K562 (cell line): Measurements from ENCODE around the gene RSRP1. TPM values are rescaled to one million over a fixed set of nuclear protein-coding genes. Genes with fewer than 3 reads are reported as not detected.

Experiments
- CAMTA2 ChIP-seq: fragments of 250-450 bp; sonication (Bioruptor Pico); conservative IDR thresholded peaks from 2 replicates; pipeline ENCODE4 v1.5.1; 2022
- CBX5 ChIP-seq: IDR thresholded peaks from 2 replicates; pipeline ENCODE4 v1.6.1; 2014; ENCODE audit warnings: low read depth, borderline replicate concordance
- EGR1 ChIP-seq: fragments of 450-650 bp; conservative IDR thresholded peaks from 2 replicates; pipeline ENCODE4 v1.6.1; 2017; ENCODE audit warnings: mild to moderate bottlenecking
- ETV1 ChIP-seq: fragments of 450-650 bp; conservative IDR thresholded peaks from 2 replicates; pipeline ENCODE4 v1.6.1; 2016; ENCODE audit warnings: missing genetic modification characterization, control low read depth, low read depth, missing compliant biosample characterization
- ETV5 ChIP-seq: sonication (generic); formaldehyde crosslinking; IDR thresholded peaks from 2 replicates; pipeline ENCODE4 v1.4.0; 2020; ENCODE audit warnings: low read depth, mild to moderate bottlenecking, missing genetic modification reagents
- GATAD2B ChIP-seq: fragments of 450-650 bp; IDR thresholded peaks from 2 replicates; pipeline ENCODE4 v1.6.1; 2017; ENCODE audit warnings: mild to moderate bottlenecking, borderline replicate concordance
- KAT8 ChIP-seq: fragments of 450-650 bp; IDR thresholded peaks from 2 replicates; pipeline ENCODE4 v1.6.1; 2016; ENCODE audit warnings: low read depth, mild to moderate bottlenecking
- MBD2 ChIP-seq: sonication (generic); IDR thresholded peaks from 2 replicates; pipeline ENCODE4 v1.6.1; 2016; ENCODE audit warnings: low read depth, borderline replicate concordance
- NCOA2 ChIP-seq, 2 experiments: fragments of 450-650 bp; IDR thresholded peaks; 2 replicates each; pipeline ENCODE4 v1.6.1; 2018; ENCODE audit warnings: mild to moderate bottlenecking in 2 of 2, moderate library complexity in 1 of 2; ENCODE audit not compliant: partially characterized antibody in 2 of 2
- NFYB ChIP-seq: IDR thresholded peaks from 2 replicates; pipeline ENCODE4 v1.6.1; 2011; ENCODE audit warnings: mild to moderate bottlenecking, moderate library complexity; ENCODE audit not compliant: insufficient read length; ENCODE audit errors: extremely low read depth
- RBBP5 ChIP-seq: fragments of 200-600 bp; sonication (generic); IDR thresholded peaks from 2 replicates; pipeline ENCODE4 v1.6.1; 2012; ENCODE audit warnings: borderline replicate concordance, mild to moderate bottlenecking, low read length, control low read depth, inconsistent platforms; ENCODE audit not compliant: insufficient read depth, poor library complexity, severe bottlenecking
- RBM39 ChIP-seq: fragments of 200-400 bp; formaldehyde crosslinking; optimal IDR thresholded peaks from 2 replicates; pipeline ENCODE3; 2018; ENCODE audit warnings: low read depth, low read length
- SAP30 ChIP-seq: fragments of 200-600 bp; sonication (generic); IDR thresholded peaks from 2 replicates; pipeline ENCODE4 v1.6.1; 2012; ENCODE audit warnings: borderline replicate concordance, low read depth, mild to moderate bottlenecking, moderate library complexity, low read length, control low read depth, inconsistent platforms; ENCODE audit not compliant: insufficient read depth, poor library complexity, severe bottlenecking
- SIN3A ChIP-seq, 2 experiments: fragments of 150-350 bp in 1 of 2; IDR thresholded peaks; 2 replicates each; pipeline ENCODE4 v1.6.1; 2011 to 2016; ENCODE audit warnings: borderline replicate concordance in 2 of 2, low read depth in 2 of 2, low read length in 2 of 2, mild to moderate bottlenecking in 2 of 2, moderate library complexity in 2 of 2; ENCODE audit not compliant: control insufficient read depth in 1 of 2
- ZBTB8A ChIP-seq: fragments of 450-650 bp; IDR thresholded peaks from 2 replicates; pipeline ENCODE4 v1.6.1; 2018; ENCODE audit warnings: mild to moderate bottlenecking, moderate library complexity; ENCODE audit not compliant: partially characterized antibody
- ZNF146 ChIP-seq: IDR thresholded peaks from one replicate; pipeline ENCODE4 v1.6.1; 2018; ENCODE audit warnings: missing compliant biosample characterization; ENCODE audit not compliant: unreplicated experiment
- ZNF77 ChIP-seq: fragments of 250-450 bp; sonication (Bioruptor Pico); IDR thresholded peaks from 2 replicates; pipeline ENCODE4 v1.5.0; 2020
- polyA plus RNA-seq, 8 experiments: library from polyadenylated mRNA; depleted of rRNA in 4 of 8; stranded (reverse) in 5 of 8; unstranded in 3 of 8; fragments of >200 nt; fragmentation: Nextera tagmentation in 2 of 8; fragmentation: Illumina TruSeq in 1 of 8; extraction: Ambion mirVana in 2 of 8; extraction: Trizol in 1 of 8; gene quantifications; 2 replicates each; pipeline versions ENCODE4 v1.2.1 to v1.2.3, GENCODE V29; 2011 to 2014; ENCODE audit warnings: inconsistent platforms in 1 of 8, missing spikeins in 1 of 8
- total RNA-seq, 7 experiments: library from RNA; depleted of rRNA in 6 of 7; stranded (reverse); fragments of >200 nt in 6 of 7; fragmentation: Illumina TruSeq in 2 of 7; extraction: Trizol in 2 of 7; gene quantifications; 2 replicates each; pipeline versions ENCODE4 v1.2.1 to v1.2.3, GENCODE V29; 2011 to 2021; ENCODE audit warnings: low replicate concordance in 1 of 7
- TF ChIP-seq, protein P1 (sequence below): IDR thresholded peaks from 2 replicates; pipeline ENCODE4 v1.6.1; 2016; ENCODE audit warnings: missing genetic modification characterization, missing compliant biosample characterization
- TF ChIP-seq, protein P2 (sequence below): fragments of 450-650 bp; conservative IDR thresholded peaks from 2 replicates; pipeline ENCODE4 v1.6.1; 2016; ENCODE audit warnings: missing genetic modification characterization, low read depth, mild to moderate bottlenecking, missing compliant biosample characterization, moderate library complexity
- TF ChIP-seq, protein P3 (sequence below): fragments of 450-650 bp; IDR thresholded peaks from 2 replicates; pipeline ENCODE4 v1.6.1; 2017; ENCODE audit warnings: antibody characterized with exemption, mild to moderate bottlenecking

RSRP1 gene
- total and polyA plus RNA-seq, 9 of the 15 experiments (the other 6 are each of a cell fraction or from before 2014, with no cell fraction given): 27.2 to 283 (median 146) TPM

DNA sequence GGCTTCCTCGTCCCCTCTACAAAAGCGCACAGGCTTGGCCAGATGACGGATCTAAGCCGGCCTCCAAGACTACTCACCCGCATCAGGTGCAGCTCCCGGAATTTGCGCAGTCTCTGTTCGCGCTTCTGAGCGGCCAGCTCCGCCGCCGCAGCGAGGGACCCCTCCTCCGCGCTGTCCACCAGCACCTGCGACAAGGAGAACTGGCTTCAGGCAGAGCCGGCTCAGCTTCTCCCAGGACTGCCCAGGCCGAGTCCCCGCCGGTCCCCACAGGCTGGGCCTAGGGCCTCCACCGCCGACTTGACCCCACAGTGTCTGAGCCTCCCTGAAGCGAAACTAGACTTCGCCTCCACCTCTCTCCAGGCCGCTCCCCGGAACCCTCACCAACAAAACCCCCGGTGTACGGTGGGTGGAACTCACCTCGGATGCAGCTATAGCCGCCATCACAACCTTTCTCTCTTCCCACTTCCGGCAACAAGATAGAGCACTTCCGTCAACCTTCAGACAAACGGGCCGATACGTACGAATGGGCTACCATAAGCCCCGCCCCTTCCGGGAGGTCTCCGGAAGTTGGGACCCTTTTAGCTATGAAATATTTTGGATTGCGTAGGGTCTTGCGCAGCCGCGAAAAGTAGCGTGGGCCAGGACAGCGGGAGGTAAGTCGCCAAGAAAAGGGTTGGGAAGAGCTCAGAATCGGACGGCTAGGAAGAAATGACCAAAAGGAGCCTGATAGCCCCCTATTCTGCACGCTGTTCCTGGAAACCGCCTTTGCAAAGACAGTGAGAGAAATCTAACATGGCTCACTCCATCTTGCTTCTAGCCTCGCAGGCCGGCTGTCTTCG is 15.0 kb downstream of the RSRP1 start, which contains the start of gene SYF2 (continued):
- TF ChIP-seq NFYB (no peak), ZBTB8A (no peak), ETV5 (CRISPR knock-in tag) (peak; percentile 94), MBD2 (peak; percentile 85), ZNF146 (no peak), SAP30 (peak; percentile 92), GATAD2B (peak; percentile 83; the same call in 1 of the 2 replicates), ETV1 (tag) (peak; percentile 91), EGR1 (peak; percentile 23; the same call in 1 of the 2 replicates), RBBP5 (peak; percentile 86), RBM39 (no peak), CBX5 (no peak), SIN3A (IDR thresholded peaks at IDR 0.05; ENCODE audit: borderline replicate concordance in 2 of 2, control insufficient read depth in 1 of 2, low read depth in 2 of 2, low read length in 2 of 2) (peak; percentile 97 to 98), CAMTA2 (CRISPR knock-in tag) (0 out of 2 replicates have a peak, but pooled peaks have one; percentile 13), ZNF77 (CRISPR knock-in tag) (no peak), KAT8 (peak; percentile 83; the same call in 1 of the 2 replicates), NCOA2 (IDR thresholded peaks at IDR 0.05; ENCODE audit: partially characterized antibody in 2 of 2) (no peak)
- TF ChIP-seq, protein P1, sequence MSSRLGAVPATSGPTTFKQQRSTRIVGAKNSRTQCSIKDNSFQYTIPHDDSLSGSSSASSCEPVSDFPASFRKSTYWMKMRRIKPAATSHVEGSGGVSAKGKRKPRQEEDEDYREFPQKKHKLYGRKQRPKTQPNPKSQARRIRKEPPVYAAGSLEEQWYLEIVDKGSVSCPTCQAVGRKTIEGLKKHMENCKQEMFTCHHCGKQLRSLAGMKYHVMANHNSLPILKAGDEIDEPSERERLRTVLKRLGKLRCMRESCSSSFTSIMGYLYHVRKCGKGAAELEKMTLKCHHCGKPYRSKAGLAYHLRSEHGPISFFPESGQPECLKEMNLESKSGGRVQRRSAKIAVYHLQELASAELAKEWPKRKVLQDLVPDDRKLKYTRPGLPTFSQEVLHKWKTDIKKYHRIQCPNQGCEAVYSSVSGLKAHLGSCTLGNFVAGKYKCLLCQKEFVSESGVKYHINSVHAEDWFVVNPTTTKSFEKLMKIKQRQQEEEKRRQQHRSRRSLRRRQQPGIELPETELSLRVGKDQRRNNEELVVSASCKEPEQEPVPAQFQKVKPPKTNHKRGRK (tag): no peak
- TF ChIP-seq, protein P2, sequence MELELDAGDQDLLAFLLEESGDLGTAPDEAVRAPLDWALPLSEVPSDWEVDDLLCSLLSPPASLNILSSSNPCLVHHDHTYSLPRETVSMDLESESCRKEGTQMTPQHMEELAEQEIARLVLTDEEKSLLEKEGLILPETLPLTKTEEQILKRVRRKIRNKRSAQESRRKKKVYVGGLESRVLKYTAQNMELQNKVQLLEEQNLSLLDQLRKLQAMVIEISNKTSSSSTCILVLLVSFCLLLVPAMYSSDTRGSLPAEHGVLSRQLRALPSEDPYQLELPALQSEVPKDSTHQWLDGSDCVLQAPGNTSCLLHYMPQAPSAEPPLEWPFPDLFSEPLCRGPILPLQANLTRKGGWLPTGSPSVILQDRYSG (tag): peak; percentile 97; the same call in 1 of the 2 replicates
- TF ChIP-seq, protein P3, sequence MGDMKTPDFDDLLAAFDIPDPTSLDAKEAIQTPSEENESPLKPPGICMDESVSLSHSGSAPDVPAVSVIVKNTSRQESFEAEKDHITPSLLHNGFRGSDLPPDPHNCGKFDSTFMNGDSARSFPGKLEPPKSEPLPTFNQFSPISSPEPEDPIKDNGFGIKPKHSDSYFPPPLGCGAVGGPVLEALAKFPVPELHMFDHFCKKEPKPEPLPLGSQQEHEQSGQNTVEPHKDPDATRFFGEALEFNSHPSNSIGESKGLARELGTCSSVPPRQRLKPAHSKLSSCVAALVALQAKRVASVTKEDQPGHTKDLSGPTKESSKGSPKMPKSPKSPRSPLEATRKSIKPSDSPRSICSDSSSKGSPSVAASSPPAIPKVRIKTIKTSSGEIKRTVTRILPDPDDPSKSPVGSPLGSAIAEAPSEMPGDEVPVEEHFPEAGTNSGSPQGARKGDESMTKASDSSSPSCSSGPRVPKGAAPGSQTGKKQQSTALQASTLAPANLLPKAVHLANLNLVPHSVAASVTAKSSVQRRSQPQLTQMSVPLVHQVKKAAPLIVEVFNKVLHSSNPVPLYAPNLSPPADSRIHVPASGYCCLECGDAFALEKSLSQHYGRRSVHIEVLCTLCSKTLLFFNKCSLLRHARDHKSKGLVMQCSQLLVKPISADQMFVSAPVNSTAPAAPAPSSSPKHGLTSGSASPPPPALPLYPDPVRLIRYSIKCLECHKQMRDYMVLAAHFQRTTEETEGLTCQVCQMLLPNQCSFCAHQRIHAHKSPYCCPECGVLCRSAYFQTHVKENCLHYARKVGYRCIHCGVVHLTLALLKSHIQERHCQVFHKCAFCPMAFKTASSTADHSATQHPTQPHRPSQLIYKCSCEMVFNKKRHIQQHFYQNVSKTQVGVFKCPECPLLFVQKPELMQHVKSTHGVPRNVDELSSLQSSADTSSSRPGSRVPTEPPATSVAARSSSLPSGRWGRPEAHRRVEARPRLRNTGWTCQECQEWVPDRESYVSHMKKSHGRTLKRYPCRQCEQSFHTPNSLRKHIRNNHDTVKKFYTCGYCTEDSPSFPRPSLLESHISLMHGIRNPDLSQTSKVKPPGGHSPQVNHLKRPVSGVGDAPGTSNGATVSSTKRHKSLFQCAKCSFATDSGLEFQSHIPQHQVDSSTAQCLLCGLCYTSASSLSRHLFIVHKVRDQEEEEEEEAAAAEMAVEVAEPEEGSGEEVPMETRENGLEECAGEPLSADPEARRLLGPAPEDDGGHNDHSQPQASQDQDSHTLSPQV: peak; percentile 99
